Hypothalamus (tissue), 51 donors: ENCODE data around the gene ERC2.

Experiments
- DNase-seq, 51 donors: peaks; one replicate each; lab custom pipeline; 2025; lab: John Stamatoyannopoulos, UW

The ERC2 gene

GRCh38 chr3:55525436-55525835, 942.8 kb downstream of the ERC2 start:
- DNase-seq = no peak

- DNase-seq = no peak
Observed at GRCh38 chr3:55524565-55525244, 943.6 kb downstream of the ERC2 start.

GRCh38 chr3:55523471-55523870, 944.8 kb downstream of the ERC2 start:
- DNase-seq = no peak

GRCh38 chr3:55521738-55522421, 946.4 kb downstream of the ERC2 start:
- DNase-seq = no peak

GRCh38 chr3:55521064-55521737, 947.1 kb downstream of the ERC2 start:
- DNase-seq = no peak

- DNase-seq = no peak
Observed at GRCh38 chr3:55519019-55519418, 949.2 kb downstream of the ERC2 start.

- DNase-seq = no peak
Observed at GRCh38 chr3:55518451-55518850, 949.8 kb downstream of the ERC2 start.

GRCh38 chr3:55516392-55517030, 951.8 kb downstream of the ERC2 start:
- DNase-seq = no peak

- no peak for DNase-seq
Observed at GRCh38 chr3:55515550-55516246, 952.6 kb downstream of the ERC2 start.

GRCh38 chr3:55514962-55515361, 953.3 kb downstream of the ERC2 start:
- no peak for DNase-seq

GRCh38 chr3:55512571-55513343, 955.5 kb downstream of the ERC2 start:
- no peak for DNase-seq

GRCh38 chr3:55511895-55512570, 956.2 kb downstream of the ERC2 start:
- no peak for DNase-seq

GRCh38 chr3:55508335-55508734, 959.9 kb downstream of the ERC2 start:
- DNase-seq = no peak

GRCh38 chr3:55507808-55508207, 960.5 kb downstream of the ERC2 start:
- no peak for DNase-seq

- no peak for DNase-seq
Observed at GRCh38 chr3:55505776-55506175, 962.5 kb downstream of the ERC2 start.

- DNase-seq = peak in 1 of 51 donors; percentile 5
Observed at GRCh38 chr3:55505102-55505501, 963.2 kb downstream of the ERC2 start.

GRCh38 chr3:55501905-55502304, 966.4 kb downstream of the ERC2 start:
- no peak for DNase-seq

- DNase-seq = no peak
Observed at GRCh38 chr3:55500555-55501330, 967.5 kb downstream of the ERC2 start.

GRCh38 chr3:55498520-55498919, 969.7 kb downstream of the ERC2 start:
- DNase-seq = no peak
